ENCODE results near the gene PIP4K2A. TPM values are rescaled to one million over a fixed set of nuclear protein-coding genes. Genes with fewer than 3 reads are reported as not detected.

PIP4K2A gene
- total and polyA plus RNA-seq, 2 experiments from 2014 or later: 39.9 to 40.1 TPM

DNA sequence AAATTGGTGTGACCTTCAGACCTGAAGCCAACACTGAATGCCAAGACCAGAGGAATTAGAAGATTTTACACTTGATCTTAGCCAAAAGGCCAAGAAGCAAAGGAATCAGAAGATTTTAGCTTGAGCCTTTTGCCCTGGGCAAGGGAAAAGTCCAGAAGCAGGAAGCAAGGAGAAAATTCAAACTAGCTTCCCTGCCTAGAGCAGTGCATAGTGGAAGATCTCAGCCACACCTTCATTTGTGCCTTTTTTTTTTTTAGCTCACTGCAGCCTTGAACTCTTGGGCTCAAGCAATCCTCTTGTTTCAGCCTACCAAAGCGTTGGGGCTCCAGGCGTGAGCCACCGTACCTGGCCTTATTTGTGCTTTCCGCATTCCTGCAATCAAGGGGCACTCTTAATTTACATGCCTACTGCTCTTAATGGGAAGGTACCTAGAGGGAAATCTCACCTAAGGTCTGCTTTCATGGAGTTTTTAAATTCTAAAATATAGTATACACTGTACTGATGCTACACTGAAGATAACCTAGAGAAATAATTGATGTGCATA, 8.3 kb upstream of the PIP4K2A start:
- no peaks in the 10 kb centered on the region for H3K9me3 Mint-ChIP-seq
- no peak overlapping the region for H3K27ac ChIP-seq (ENCODE audit: low read depth)
- no peak overlapping the region for H3K4me3 Mint-ChIP-seq
- ATAC-seq: peak; percentile 38; the same call in 2 of the 3 replicates
- peak overlapping the region; percentile 96 for H2AFZ ChIP-seq
- no peaks in the 10 kb centered on the region for H3K27me3 ChIP-seq (ENCODE audit: insufficient read depth)
- no peaks in the 10 kb centered on the region for H3F3A ChIP-seq (replicated peaks; ENCODE audit: low read depth)
- H3K27me3 Mint-ChIP-seq (ENCODE audit: insufficient read depth, low read depth, poor library complexity): peaks cover 5% of the 10 kb centered on the region
- no peak overlapping the region for H3K4me3 ChIP-seq
- no peaks in the 10 kb centered on the region for H3K79me2 ChIP-seq (replicated peaks; ENCODE audit: insufficient read depth)
- TF ChIP-seq EZH2 (IDR thresholded peaks at IDR 0.05; ENCODE audit: low read depth, unreplicated experiment) (no peak), ZNF331 (CRISPR knock-in tag; IDR thresholded peaks at IDR 0.05; ENCODE audit: low read depth) (no peak), POLR2AphosphoS5 (IDR thresholded peaks at IDR 0.05; ENCODE audit: low read depth) (no peak)
- TF ChIP-seq, protein P1, sequence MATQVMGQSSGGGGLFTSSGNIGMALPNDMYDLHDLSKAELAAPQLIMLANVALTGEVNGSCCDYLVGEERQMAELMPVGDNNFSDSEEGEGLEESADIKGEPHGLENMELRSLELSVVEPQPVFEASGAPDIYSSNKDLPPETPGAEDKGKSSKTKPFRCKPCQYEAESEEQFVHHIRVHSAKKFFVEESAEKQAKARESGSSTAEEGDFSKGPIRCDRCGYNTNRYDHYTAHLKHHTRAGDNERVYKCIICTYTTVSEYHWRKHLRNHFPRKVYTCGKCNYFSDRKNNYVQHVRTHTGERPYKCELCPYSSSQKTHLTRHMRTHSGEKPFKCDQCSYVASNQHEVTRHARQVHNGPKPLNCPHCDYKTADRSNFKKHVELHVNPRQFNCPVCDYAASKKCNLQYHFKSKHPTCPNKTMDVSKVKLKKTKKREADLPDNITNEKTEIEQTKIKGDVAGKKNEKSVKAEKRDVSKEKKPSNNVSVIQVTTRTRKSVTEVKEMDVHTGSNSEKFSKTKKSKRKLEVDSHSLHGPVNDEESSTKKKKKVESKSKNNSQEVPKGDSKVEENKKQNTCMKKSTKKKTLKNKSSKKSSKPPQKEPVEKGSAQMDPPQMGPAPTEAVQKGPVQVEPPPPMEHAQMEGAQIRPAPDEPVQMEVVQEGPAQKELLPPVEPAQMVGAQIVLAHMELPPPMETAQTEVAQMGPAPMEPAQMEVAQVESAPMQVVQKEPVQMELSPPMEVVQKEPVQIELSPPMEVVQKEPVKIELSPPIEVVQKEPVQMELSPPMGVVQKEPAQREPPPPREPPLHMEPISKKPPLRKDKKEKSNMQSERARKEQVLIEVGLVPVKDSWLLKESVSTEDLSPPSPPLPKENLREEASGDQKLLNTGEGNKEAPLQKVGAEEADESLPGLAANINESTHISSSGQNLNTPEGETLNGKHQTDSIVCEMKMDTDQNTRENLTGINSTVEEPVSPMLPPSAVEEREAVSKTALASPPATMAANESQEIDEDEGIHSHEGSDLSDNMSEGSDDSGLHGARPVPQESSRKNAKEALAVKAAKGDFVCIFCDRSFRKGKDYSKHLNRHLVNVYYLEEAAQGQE (IDR thresholded peaks at IDR 0.05; ENCODE audit: unreplicated experiment): no peak
- TF ChIP-seq, protein P2, sequence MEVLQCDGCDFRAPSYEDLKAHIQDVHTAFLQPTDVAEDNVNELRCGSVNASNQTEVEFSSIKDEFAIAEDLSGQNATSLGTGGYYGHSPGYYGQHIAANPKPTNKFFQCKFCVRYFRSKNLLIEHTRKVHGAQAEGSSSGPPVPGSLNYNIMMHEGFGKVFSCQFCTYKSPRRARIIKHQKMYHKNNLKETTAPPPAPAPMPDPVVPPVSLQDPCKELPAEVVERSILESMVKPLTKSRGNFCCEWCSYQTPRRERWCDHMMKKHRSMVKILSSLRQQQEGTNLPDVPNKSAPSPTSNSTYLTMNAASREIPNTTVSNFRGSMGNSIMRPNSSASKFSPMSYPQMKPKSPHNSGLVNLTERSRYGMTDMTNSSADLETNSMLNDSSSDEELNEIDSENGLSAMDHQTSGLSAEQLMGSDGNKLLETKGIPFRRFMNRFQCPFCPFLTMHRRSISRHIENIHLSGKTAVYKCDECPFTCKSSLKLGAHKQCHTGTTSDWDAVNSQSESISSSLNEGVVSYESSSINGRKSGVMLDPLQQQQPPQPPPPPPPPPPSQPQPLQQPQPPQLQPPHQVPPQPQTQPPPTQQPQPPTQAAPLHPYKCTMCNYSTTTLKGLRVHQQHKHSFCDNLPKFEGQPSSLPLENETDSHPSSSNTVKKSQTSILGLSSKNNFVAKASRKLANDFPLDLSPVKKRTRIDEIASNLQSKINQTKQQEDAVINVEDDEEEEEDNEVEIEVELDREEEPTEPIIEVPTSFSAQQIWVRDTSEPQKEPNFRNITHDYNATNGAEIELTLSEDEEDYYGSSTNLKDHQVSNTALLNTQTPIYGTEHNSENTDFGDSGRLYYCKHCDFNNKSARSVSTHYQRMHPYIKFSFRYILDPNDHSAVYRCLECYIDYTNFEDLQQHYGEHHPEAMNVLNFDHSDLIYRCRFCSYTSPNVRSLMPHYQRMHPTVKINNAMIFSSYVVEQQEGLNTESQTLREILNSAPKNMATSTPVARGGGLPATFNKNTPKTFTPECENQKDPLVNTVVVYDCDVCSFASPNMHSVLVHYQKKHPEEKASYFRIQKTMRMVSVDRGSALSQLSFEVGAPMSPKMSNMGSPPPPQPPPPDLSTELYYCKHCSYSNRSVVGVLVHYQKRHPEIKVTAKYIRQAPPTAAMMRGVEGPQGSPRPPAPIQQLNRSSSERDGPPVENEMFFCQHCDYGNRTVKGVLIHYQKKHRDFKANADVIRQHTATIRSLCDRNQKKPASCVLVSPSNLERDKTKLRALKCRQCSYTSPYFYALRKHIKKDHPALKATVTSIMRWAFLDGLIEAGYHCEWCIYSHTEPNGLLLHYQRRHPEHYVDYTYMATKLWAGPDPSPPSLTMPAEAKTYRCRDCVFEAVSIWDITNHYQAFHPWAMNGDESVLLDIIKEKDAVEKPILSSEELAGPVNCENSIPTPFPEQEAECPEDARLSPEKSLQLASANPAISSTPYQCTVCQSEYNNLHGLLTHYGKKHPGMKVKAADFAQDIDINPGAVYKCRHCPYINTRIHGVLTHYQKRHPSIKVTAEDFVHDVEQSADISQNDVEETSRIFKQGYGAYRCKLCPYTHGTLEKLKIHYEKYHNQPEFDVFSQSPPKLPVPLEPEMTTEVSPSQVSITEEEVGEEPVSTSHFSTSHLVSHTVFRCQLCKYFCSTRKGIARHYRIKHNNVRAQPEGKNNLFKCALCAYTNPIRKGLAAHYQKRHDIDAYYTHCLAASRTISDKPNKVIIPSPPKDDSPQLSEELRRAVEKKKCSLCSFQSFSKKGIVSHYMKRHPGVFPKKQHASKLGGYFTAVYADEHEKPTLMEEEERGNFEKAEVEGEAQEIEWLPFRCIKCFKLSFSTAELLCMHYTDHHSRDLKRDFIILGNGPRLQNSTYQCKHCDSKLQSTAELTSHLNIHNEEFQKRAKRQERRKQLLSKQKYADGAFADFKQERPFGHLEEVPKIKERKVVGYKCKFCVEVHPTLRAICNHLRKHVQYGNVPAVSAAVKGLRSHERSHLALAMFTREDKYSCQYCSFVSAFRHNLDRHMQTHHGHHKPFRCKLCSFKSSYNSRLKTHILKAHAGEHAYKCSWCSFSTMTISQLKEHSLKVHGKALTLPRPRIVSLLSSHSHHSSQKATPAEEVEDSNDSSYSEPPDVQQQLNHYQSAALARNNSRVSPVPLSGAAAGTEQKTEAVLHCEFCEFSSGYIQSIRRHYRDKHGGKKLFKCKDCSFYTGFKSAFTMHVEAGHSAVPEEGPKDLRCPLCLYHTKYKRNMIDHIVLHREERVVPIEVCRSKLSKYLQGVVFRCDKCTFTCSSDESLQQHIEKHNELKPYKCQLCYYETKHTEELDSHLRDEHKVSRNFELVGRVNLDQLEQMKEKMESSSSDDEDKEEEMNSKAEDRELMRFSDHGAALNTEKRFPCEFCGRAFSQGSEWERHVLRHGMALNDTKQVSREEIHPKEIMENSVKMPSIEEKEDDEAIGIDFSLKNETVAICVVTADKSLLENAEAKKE (CRISPR knock-in tag; IDR thresholded peaks at IDR 0.05): no peak
- H4K20me1 ChIP-seq (replicated peaks; ENCODE audit: insufficient read depth): no peaks in the 10 kb centered on the region
- H3K4me1 ChIP-seq (ENCODE audit: insufficient read depth): no peaks in the 10 kb centered on the region; the same call in 1 of the 2 replicates
- DNase-seq (ENCODE audit: low spot score): no peak
- H3K27ac Mint-ChIP-seq: no peak overlapping the region
- no peaks in the 10 kb centered on the region for H3K9me2 ChIP-seq (ENCODE audit: insufficient read depth)
- H3K36me3 Mint-ChIP-seq (ENCODE audit: low read depth): no peaks in the 10 kb centered on the region
- H3K36me3 ChIP-seq (ENCODE audit: insufficient read depth): no peaks in the 10 kb centered on the region
- H3K4me1 Mint-ChIP-seq: peaks cover 9% of the 10 kb centered on the region
- 0 out of 2 replicates have a peak overlapping the region, but pooled peaks have one; percentile 21 for H3K4me2 ChIP-seq
